HepG2 (cell line): Measurements from ENCODE around the gene SPATA25. TPM values are rescaled to one million over a fixed set of nuclear protein-coding genes. Genes with fewer than 3 reads are reported as not detected.
A peak's percentile ranks its signal among the peaks of the same experiment; 100 is the strongest.

ENCODE experiments used
- MEF2D ChIP-seq: sonication (generic); formaldehyde crosslinking; IDR thresholded peaks from 2 replicates; pipeline ENCODE4 v1.5.1; 2020; ENCODE audit warnings: mild to moderate bottlenecking, missing genetic modification reagents
- MTF1 ChIP-seq: sonication (generic); formaldehyde crosslinking; IDR thresholded peaks from 2 replicates; pipeline ENCODE4 v1.5.0; 2020; ENCODE audit warnings: missing genetic modification reagents
- SMARCE1 ChIP-seq: fragments of 450-650 bp; IDR thresholded peaks from 2 replicates; pipeline ENCODE4 v1.6.1; 2017; ENCODE audit warnings: borderline replicate concordance
- TBX2 ChIP-seq: sonication (generic); formaldehyde crosslinking; IDR thresholded peaks from 2 replicates; pipeline ENCODE4 v1.5.0; 2020; ENCODE audit warnings: missing genetic modification reagents, mild to moderate bottlenecking, borderline replicate concordance
- ZKSCAN5 ChIP-seq: sonication (generic); formaldehyde crosslinking; IDR thresholded peaks from 2 replicates; pipeline ENCODE4 v1.5.1; 2020; ENCODE audit warnings: mild to moderate bottlenecking, missing genetic modification reagents
- ZNF382 ChIP-seq: sonication (generic); formaldehyde crosslinking; IDR thresholded peaks from 2 replicates; pipeline ENCODE4 v1.5.0; 2020; ENCODE audit warnings: missing genetic modification reagents, mild to moderate bottlenecking, borderline replicate concordance
- ZNF558 ChIP-seq: sonication (generic); formaldehyde crosslinking; IDR thresholded peaks from 2 replicates; pipeline ENCODE4 v1.9.0; 2022; ENCODE audit warnings: mild to moderate bottlenecking, missing genetic modification reagents, borderline replicate concordance
- ZNF616 ChIP-seq: sonication (generic); formaldehyde crosslinking; IDR thresholded peaks from 2 replicates; pipeline ENCODE4 v1.5.0; 2020; ENCODE audit warnings: low read depth, mild to moderate bottlenecking, missing genetic modification reagents
- ZZZ3 ChIP-seq: sonication (generic); formaldehyde crosslinking; IDR thresholded peaks from 2 replicates; pipeline ENCODE4 v1.4.0; 2020; ENCODE audit warnings: missing genetic modification reagents, mild to moderate bottlenecking, borderline replicate concordance
- polyA plus RNA-seq, 8 experiments: library from polyadenylated mRNA; depleted of rRNA in 3 of 8; stranded (reverse) in 7 of 8; unstranded in 1 of 8; fragments of >200 nt; fragmentation: Illumina TruSeq in 4 of 8; extraction: Trizol in 4 of 8; gene quantifications; 2 replicates each; pipeline versions ENCODE4 v1.2.1 to v1.2.3, GENCODE V29; 2011 to 2016; ENCODE audit warnings: low read depth in 4 of 8, missing spikeins in 1 of 8, mixed read lengths in 1 of 8; ENCODE audit not compliant: insufficient read depth in 1 of 8
- total RNA-seq, 5 experiments: library from RNA; depleted of rRNA; stranded (reverse); fragments of >200 nt; fragmentation: Illumina TruSeq; extraction: Trizol; gene quantifications; 2 replicates each; pipeline ENCODE4 v1.2.3, GENCODE V29; 2016; ENCODE audit warnings: low read depth in 1 of 5
- TF ChIP-seq, protein P1 (sequence below): sonication (generic); formaldehyde crosslinking; conservative IDR thresholded peaks from 2 replicates; pipeline ENCODE4 v1.8.0; 2022; ENCODE audit warnings: low read depth, missing genetic modification reagents
- TF ChIP-seq, protein P2 (sequence below): sonication (generic); formaldehyde crosslinking; IDR thresholded peaks from 2 replicates; pipeline ENCODE4 v1.5.0; 2020; ENCODE audit warnings: missing genetic modification reagents
- TF ChIP-seq, protein P3 (sequence below): IDR thresholded peaks from 2 replicates; pipeline ENCODE4 v1.6.1; 2016; ENCODE audit warnings: control low read depth
- TF ChIP-seq, protein P4 (sequence below): sonication (generic); formaldehyde crosslinking; IDR thresholded peaks from 2 replicates; pipeline ENCODE4 v1.5.0; 2020; ENCODE audit warnings: mild to moderate bottlenecking, missing genetic modification reagents
- TF ChIP-seq, protein P5 (sequence below): IDR thresholded peaks from 2 replicates; pipeline ENCODE4 v1.6.1; 2016; ENCODE audit warnings: missing compliant biosample characterization, missing genetic modification reagents, borderline replicate concordance

Gene SPATA25
- total and polyA plus RNA-seq, 2 of the 13 experiments (the other 11 are each of a cell fraction or from before 2014, with no cell fraction given), result 4.8 to 7.6 TPM

DNA sequence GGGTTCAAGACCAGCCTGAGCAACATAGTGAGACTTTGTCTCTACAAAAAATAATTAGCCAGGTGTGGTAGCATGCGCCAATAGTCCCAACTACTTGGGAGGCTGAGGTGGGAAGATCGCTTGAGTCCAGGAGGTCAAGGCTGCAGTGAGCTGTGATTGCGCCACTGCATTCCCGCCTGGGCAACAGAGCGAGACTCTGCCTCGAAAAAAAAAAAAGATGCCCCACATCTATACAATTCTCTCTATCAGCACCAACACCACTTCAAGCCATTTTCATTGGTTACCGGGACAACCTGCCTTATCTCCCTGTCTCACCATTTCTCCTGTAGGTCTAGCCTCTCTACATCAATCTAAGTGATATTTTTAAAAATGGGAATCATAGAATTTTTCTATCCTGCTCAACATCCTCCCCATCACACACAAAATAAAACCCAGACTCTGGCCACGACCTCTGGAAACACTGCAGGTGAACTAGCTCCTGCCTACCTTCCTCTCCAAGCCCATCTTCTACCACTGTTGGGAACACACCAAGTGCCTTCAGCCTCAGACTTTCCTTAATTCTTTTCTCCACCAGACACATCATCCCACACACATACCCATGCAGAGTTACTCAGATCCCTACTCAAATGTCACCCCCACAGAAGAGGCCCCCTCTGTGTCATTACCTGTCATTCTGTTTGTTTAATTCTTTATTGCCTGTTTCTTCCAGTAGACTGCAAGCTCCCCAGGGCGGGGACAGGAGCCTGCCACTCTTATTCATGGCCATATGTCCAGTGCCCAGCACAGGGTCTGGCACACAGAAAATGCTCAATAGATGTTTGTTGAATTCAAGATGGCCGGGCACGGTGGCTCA, 34.1 kb upstream of the SPATA25 start (continued):
- TF ChIP-seq, protein P1, sequence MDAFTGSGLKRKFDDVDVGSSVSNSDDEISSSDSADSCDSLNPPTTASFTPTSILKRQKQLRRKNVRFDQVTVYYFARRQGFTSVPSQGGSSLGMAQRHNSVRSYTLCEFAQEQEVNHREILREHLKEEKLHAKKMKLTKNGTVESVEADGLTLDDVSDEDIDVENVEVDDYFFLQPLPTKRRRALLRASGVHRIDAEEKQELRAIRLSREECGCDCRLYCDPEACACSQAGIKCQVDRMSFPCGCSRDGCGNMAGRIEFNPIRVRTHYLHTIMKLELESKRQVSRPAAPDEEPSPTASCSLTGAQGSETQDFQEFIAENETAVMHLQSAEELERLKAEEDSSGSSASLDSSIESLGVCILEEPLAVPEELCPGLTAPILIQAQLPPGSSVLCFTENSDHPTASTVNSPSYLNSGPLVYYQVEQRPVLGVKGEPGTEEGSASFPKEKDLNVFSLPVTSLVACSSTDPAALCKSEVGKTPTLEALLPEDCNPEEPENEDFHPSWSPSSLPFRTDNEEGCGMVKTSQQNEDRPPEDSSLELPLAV (CRISPR knock-in tag), result no peak
- TF ChIP-seq, protein P2, sequence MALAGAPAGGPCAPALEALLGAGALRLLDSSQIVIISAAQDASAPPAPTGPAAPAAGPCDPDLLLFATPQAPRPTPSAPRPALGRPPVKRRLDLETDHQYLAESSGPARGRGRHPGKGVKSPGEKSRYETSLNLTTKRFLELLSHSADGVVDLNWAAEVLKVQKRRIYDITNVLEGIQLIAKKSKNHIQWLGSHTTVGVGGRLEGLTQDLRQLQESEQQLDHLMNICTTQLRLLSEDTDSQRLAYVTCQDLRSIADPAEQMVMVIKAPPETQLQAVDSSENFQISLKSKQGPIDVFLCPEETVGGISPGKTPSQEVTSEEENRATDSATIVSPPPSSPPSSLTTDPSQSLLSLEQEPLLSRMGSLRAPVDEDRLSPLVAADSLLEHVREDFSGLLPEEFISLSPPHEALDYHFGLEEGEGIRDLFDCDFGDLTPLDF (CRISPR knock-in tag), result 0 out of 2 replicates have a peak, but pooled peaks have one; percentile 39
- TF ChIP-seq SMARCE1, result no peak
- no peak for TF ChIP-seq ZZZ3
- 0 out of 2 replicates have a peak, but pooled peaks have one; percentile 33 for TF ChIP-seq TBX2
- no peak for TF ChIP-seq ZNF382 (CRISPR knock-in tag)
- TF ChIP-seq, protein P3, sequence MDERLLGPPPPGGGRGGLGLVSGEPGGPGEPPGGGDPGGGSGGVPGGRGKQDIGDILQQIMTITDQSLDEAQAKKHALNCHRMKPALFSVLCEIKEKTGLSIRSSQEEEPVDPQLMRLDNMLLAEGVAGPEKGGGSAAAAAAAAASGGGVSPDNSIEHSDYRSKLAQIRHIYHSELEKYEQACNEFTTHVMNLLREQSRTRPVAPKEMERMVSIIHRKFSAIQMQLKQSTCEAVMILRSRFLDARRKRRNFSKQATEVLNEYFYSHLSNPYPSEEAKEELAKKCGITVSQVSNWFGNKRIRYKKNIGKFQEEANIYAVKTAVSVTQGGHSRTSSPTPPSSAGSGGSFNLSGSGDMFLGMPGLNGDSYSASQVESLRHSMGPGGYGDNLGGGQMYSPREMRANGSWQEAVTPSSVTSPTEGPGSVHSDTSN (CRISPR knock-in tag), result no peak
- TF ChIP-seq, protein P4, sequence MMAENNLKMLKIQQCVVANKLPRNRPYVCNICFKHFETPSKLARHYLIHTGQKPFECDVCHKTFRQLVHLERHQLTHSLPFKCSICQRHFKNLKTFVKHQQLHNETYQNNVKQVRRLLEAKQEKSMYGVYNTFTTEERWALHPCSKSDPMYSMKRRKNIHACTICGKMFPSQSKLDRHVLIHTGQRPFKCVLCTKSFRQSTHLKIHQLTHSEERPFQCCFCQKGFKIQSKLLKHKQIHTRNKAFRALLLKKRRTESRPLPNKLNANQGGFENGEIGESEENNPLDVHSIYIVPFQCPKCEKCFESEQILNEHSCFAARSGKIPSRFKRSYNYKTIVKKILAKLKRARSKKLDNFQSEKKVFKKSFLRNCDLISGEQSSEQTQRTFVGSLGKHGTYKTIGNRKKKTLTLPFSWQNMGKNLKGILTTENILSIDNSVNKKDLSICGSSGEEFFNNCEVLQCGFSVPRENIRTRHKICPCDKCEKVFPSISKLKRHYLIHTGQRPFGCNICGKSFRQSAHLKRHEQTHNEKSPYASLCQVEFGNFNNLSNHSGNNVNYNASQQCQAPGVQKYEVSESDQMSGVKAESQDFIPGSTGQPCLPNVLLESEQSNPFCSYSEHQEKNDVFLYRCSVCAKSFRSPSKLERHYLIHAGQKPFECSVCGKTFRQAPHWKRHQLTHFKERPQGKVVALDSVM, result peak; percentile 94
- no peak for TF ChIP-seq MEF2D (CRISPR knock-in tag)
- TF ChIP-seq ZNF558 (CRISPR knock-in tag), result no peak
- no peak for TF ChIP-seq ZNF616 (CRISPR knock-in tag)
- TF ChIP-seq MTF1 (CRISPR knock-in tag), result no peak
- TF ChIP-seq, protein P5, sequence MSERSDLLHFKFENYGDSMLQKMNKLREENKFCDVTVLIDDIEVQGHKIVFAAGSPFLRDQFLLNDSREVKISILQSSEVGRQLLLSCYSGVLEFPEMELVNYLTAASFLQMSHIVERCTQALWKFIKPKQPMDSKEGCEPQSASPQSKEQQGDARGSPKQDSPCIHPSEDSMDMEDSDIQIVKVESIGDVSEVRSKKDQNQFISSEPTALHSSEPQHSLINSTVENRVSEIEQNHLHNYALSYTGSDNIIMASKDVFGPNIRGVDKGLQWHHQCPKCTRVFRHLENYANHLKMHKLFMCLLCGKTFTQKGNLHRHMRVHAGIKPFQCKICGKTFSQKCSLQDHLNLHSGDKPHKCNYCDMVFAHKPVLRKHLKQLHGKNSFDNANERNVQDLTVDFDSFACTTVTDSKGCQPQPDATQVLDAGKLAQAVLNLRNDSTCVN, result 0 out of 2 replicates have a peak, but pooled peaks have one; percentile 54
- no peak for TF ChIP-seq ZKSCAN5 (CRISPR knock-in tag)
